A549 (cell line): ENCODE data around the gene SIRT4. TPM values are rescaled to one million over a fixed set of nuclear protein-coding genes. Genes with fewer than 3 reads are reported as not detected.

Experiments used
- ATAC-seq, 2 experiments: fragments of 200-7000 bp in 1 of 2; fragments of >200 bp in 1 of 2; cut with Nextera tagmentation in 1 of 2; cut with Tn5 transposase in 1 of 2; 3 replicates each; pipeline versions ENCODE4 v1.8.0 to v1.9.1; 2018 to 2020; ENCODE audit warnings: mild to moderate bottlenecking in 1 of 2, moderate library complexity in 1 of 2
- CTCF ChIA-PET: fragments of 300-600 bp; sonication (Branson Sonifier 250); formaldehyde crosslinking; extraction: SDS; loops from one replicate; lab custom pipeline; 2021; ENCODE audit warnings: antibody characterized with exemption, inconsistent platforms; lab: Yijun Ruan, JAX
- POLR2A ChIA-PET: fragments of 350-600 bp; formaldehyde crosslinking; extraction: SDS; loops from one replicate; lab custom pipeline; 2021; ENCODE audit warnings: antibody characterized with exemption, inconsistent platforms; lab: Yijun Ruan, JAX
- DNase-seq, 2 experiments: peaks; one replicate each; pipeline versions ENCODE4 v3.0.0 to v3.0.0-alpha.2; 2011 to 2016; ENCODE audit warnings: low read depth in 1 of 2, low spot score in 1 of 2
- FAIRE-seq: peaks from 2 replicates; lab custom pipeline; 2011; peaks lifted over from hg19 to GRCh38; lab: Jason Lieb, UNC
- H3K27ac ChIP-seq, 2 experiments: fragments of >200 bp; sonication (Bioruptor Twin); formaldehyde crosslinking; 3 replicates each; pipeline ENCODE4 v1.5.1; 2016 to 2017
- H3K4me1 ChIP-seq: fragments of >200 bp; sonication (Bioruptor Twin); formaldehyde crosslinking; 3 replicates; pipeline ENCODE4 v1.6.1; 2016
- H3K4me2 ChIP-seq: fragments of >200 bp; sonication (Bioruptor Twin); formaldehyde crosslinking; 3 replicates; pipeline ENCODE4 v1.6.1; 2016
- H3K4me3 ChIP-seq: fragments of >200 bp; sonication (Bioruptor Twin); formaldehyde crosslinking; 3 replicates; pipeline ENCODE4 v1.5.1; 2016
- H3K9me3 ChIP-seq: fragments of >200 bp; sonication (Bioruptor Twin); formaldehyde crosslinking; 3 replicates; pipeline ENCODE4 v1.6.1; 2016
- BHLHE40 ChIP-seq: IDR thresholded peaks from 2 replicates; pipeline ENCODE4 v1.6.1; 2012; ENCODE audit warnings: low read depth, low read length, inconsistent platforms
- CEBPB ChIP-seq, 2 experiments: fragments of >200 bp in 1 of 2; sonication (Bioruptor Twin) in 1 of 2; formaldehyde crosslinking in 1 of 2; IDR thresholded peaks; 2 replicates each; pipeline ENCODE4 v1.6.1; 2012 to 2016
- CHD2 ChIP-seq: fragments of 150-350 bp; IDR thresholded peaks from 2 replicates; pipeline ENCODE4 v1.6.1; 2014; ENCODE audit warnings: low read length; ENCODE audit not compliant: partially characterized antibody
- CHD4 ChIP-seq: fragments of 200-600 bp; sonication (generic); IDR thresholded peaks from 2 replicates; pipeline ENCODE4 v1.6.1; 2016; ENCODE audit warnings: antibody characterized with exemption, mild to moderate bottlenecking, borderline replicate concordance
- EHF ChIP-seq: fragments of 250-450 bp; sonication (Bioruptor Pico); IDR thresholded peaks from 2 replicates; pipeline ENCODE4 v1.5.0; 2020; ENCODE audit warnings: mild to moderate bottlenecking
- EHMT2 ChIP-seq: fragments of 200-600 bp; sonication (generic); IDR thresholded peaks from 2 replicates; pipeline ENCODE4 v1.6.1; 2016; ENCODE audit warnings: antibody characterized with exemption, low read depth, mild to moderate bottlenecking, moderate library complexity
- ESRRA ChIP-seq: fragments of 150-350 bp; IDR thresholded peaks from 2 replicates; pipeline ENCODE4 v1.6.1; 2014; ENCODE audit warnings: mild to moderate bottlenecking, low read length, borderline replicate concordance
- FOSL2 ChIP-seq, 2 experiments: fragments of 450-650 bp in 1 of 2; fragments of >200 bp in 1 of 2; sonication (Bioruptor Twin) in 1 of 2; formaldehyde crosslinking; IDR thresholded peaks; 2 replicates each; pipeline versions ENCODE4 v1.5.0 to v1.6.1; 2016 to 2020; ENCODE audit warnings: mild to moderate bottlenecking in 1 of 2, moderate library complexity in 1 of 2
- GATA3 ChIP-seq: IDR thresholded peaks from 2 replicates; pipeline ENCODE4 v1.6.1; 2012; ENCODE audit warnings: borderline replicate concordance
- HEYL ChIP-seq: fragments of 250-450 bp; sonication (Bioruptor Pico); IDR thresholded peaks from 2 replicates; pipeline ENCODE4 v1.8.0; 2021; ENCODE audit warnings: mild to moderate bottlenecking, moderate library complexity
- HOXB13 ChIP-seq: fragments of 250-450 bp; sonication (Bioruptor Pico); IDR thresholded peaks from 2 replicates; pipeline ENCODE4 v1.5.0; 2020; ENCODE audit warnings: low read depth, mild to moderate bottlenecking, moderate library complexity
- HOXB5 ChIP-seq: fragments of 250-450 bp; sonication (Bioruptor Pico); IDR thresholded peaks from 2 replicates; pipeline ENCODE4 v1.5.0; 2020; ENCODE audit warnings: mild to moderate bottlenecking, moderate library complexity
- POLR2A ChIP-seq: IDR thresholded peaks from 2 replicates; pipeline ENCODE4 v1.6.1; 2012; ENCODE audit warnings: mild to moderate bottlenecking, low read length
- RARB ChIP-seq: fragments of 250-450 bp; sonication (Bioruptor Pico); IDR thresholded peaks from 2 replicates; pipeline ENCODE4 v1.8.0; 2021; ENCODE audit warnings: mild to moderate bottlenecking, moderate library complexity
- RCOR1 ChIP-seq: fragments of 150-350 bp; IDR thresholded peaks from 2 replicates; pipeline ENCODE4 v1.6.1; 2014; ENCODE audit warnings: antibody characterized with exemption, low read length, low read depth
- RFX5 ChIP-seq: fragments of 450-650 bp; IDR thresholded peaks from 2 replicates; pipeline ENCODE4 v1.7.1; 2014; ENCODE audit warnings: antibody characterized with exemption, mild to moderate bottlenecking, moderate library complexity
- SREBF2 ChIP-seq: fragments of 450-650 bp; IDR thresholded peaks from 2 replicates; pipeline ENCODE4 v1.6.1; 2014; ENCODE audit warnings: mild to moderate bottlenecking, moderate library complexity
- ZC3H11A ChIP-seq: fragments of 450-650 bp; IDR thresholded peaks from 2 replicates; pipeline ENCODE4 v1.6.1; 2014; ENCODE audit warnings: antibody characterized with exemption, mild to moderate bottlenecking
- ZFP36 ChIP-seq: fragments of 450-650 bp; IDR thresholded peaks from 2 replicates; pipeline ENCODE4 v1.6.1; 2014; ENCODE audit warnings: borderline replicate concordance; ENCODE audit not compliant: partially characterized antibody
- WGBS: methylation state at CpG from one replicate; pipeline ENCODE4 v1.1.6; 2017; ENCODE audit errors: missing lambda C conversion rate; 5-methylcytosine and 5-hydroxymethylcytosine counted together
- polyA plus RNA-seq, 4 experiments: library from polyadenylated mRNA; depleted of rRNA in 3 of 4; stranded (reverse); fragments of >200 nt; fragmentation: RNase III in 1 of 4; extraction: RNeasy Plus Mini Kit Qiagen cat#74134 plus additional on column Dnase treatment in 1 of 4; gene quantifications; 2 replicates in 3 of 4; 3 replicates in 1 of 4; pipeline ENCODE4 v1.2.3, GENCODE V29; 2011 to 2017
- TF ChIP-seq, protein P1 (sequence below): fragments of 250-450 bp; sonication (Bioruptor Pico); IDR thresholded peaks from 2 replicates; pipeline ENCODE4 v1.5.0; 2021; ENCODE audit warnings: mild to moderate bottlenecking, moderate library complexity, borderline replicate concordance
- TF ChIP-seq, protein P2 (sequence below): fragments of 250-450 bp; sonication (Bioruptor Pico); IDR thresholded peaks from 2 replicates; pipeline ENCODE4 v1.5.0; 2020; ENCODE audit warnings: low read depth, mild to moderate bottlenecking, moderate library complexity
- TF ChIP-seq, protein P3 (sequence below): fragments of 150-350 bp; IDR thresholded peaks from 2 replicates; pipeline ENCODE4 v1.6.1; 2014; ENCODE audit warnings: low read depth, mild to moderate bottlenecking, low read length
- TF ChIP-seq, protein P4 (sequence below): fragments of >200 bp; sonication (Bioruptor Twin); formaldehyde crosslinking; IDR thresholded peaks from 3 replicates; pipeline ENCODE4 v1.6.1; 2016

Gene SIRT4
- polyA plus RNA-seq, 2 of the 4 experiments (the other 2 are of a cell fraction), result 1.6 TPM

DNA sequence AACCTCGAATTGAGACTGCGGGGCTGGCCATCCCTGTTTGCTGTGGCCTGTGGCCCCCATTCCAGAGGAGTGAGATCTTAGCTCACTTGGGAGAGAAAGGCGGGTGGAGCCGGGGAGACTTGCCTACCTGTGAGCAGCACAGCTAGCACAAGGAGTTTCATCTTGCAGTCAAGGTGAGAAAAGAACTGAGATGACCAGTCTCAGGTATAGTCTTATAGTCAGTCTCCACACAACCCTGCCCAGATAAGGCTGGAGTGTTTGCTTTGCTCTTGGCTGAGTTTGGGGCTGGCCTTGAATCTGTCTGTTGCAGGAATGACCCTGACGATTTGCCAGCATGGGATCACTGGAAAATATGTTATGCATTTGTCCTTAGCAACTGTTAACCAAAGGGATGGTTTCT lies 25.5 kb downstream of the SIRT4 start, which contains the start of gene PLA2G1B:
PLA2G1B (minus strand) TSS at position 187 of the 400 bp plus-strand sequence; CDS start at position 161, 26 bp downstream.
- no peak within 1 kb of the TSS for H3K4me2 ChIP-seq
- ATAC-seq (no peak), FAIRE-seq (no peak), DNase-seq (no peak)
- TF ChIP-seq, protein P1, sequence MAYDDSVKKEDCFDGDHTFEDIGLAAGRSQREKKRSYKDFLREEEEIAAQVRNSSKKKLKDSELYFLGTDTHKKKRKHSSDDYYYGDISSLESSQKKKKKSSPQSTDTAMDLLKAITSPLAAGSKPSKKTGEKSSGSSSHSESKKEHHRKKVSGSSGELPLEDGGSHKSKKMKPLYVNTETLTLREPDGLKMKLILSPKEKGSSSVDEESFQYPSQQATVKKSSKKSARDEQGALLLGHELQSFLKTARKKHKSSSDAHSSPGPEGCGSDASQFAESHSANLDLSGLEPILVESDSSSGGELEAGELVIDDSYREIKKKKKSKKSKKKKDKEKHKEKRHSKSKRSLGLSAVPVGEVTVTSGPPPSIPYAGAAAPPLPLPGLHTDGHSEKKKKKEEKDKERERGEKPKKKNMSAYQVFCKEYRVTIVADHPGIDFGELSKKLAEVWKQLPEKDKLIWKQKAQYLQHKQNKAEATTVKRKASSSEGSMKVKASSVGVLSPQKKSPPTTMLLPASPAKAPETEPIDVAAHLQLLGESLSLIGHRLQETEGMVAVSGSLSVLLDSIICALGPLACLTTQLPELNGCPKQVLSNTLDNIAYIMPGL (CRISPR knock-in tag), result no peak
- TF ChIP-seq BHLHE40, result no peak
- TF ChIP-seq RFX5, result no peak
- no peak for TF ChIP-seq ZC3H11A
- TF ChIP-seq CHD4, result no peak
- TF ChIP-seq ESRRA, result no peak
- TF ChIP-seq, protein P2, sequence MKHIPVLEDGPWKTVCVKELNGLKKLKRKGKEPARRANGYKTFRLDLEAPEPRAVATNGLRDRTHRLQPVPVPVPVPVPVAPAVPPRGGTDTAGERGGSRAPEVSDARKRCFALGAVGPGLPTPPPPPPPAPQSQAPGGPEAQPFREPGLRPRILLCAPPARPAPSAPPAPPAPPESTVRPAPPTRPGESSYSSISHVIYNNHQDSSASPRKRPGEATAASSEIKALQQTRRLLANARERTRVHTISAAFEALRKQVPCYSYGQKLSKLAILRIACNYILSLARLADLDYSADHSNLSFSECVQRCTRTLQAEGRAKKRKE, result no peak
- TF ChIP-seq HOXB13, result no peak
- TF ChIP-seq CHD2, result no peak
- no peak for TF ChIP-seq SREBF2
- no peak for TF ChIP-seq RARB (CRISPR knock-in tag)
- TF ChIP-seq, protein P3, sequence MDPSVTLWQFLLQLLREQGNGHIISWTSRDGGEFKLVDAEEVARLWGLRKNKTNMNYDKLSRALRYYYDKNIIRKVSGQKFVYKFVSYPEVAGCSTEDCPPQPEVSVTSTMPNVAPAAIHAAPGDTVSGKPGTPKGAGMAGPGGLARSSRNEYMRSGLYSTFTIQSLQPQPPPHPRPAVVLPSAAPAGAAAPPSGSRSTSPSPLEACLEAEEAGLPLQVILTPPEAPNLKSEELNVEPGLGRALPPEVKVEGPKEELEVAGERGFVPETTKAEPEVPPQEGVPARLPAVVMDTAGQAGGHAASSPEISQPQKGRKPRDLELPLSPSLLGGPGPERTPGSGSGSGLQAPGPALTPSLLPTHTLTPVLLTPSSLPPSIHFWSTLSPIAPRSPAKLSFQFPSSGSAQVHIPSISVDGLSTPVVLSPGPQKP, result no peak
- no peak for TF ChIP-seq FOSL2 (IDR thresholded peaks at IDR 0.05)
- no peak for TF ChIP-seq FOSL2 (CRISPR knock-in tag; IDR thresholded peaks at IDR 0.05)
- TF ChIP-seq EHF, result no peak
- TF ChIP-seq EHMT2, result no peak
- TF ChIP-seq POLR2A, result no peak
- H3K4me1 ChIP-seq, result no peaks in the 10 kb centered on the region
- CTCF ChIA-PET, result interaction anchor here (0.8 to 2.9 kb wide), 9 partner anchors 8 to 193 kb away, joined by 3 to 13 read pairs (median 4); partner anchors contain the start of gene SIRT4
- 58% methylated on average over 5 of the region's 5 CpGs for WGBS
- POLR2A ChIA-PET, result no interaction called here
- no peak within 1 kb of the TSS for H3K27ac ChIP-seq
- no peak within 1 kb of the TSS for H3K4me3 ChIP-seq
- no peaks in the 10 kb centered on the region for H3K9me3 ChIP-seq

DNA sequence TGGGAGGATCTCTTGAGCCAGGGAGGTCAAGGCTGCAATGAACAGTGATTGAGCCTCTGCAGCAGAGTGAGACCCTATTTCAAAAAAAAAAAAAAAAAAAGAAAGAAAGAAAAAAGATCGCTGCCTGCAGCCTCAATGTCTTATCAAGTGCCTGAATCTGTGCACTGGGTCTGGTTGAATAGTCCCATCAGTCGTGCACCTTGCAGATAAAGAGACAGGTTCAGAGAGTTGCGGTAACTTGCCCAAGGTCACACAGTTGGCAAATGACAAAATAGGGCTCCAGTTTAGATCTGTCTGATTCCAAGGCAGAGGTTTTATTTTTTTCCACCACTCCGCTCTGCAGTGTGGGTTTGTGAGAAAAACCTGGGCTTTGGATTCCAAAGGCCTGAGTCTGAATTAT lies 26.1 kb downstream of the SIRT4 start:
- ChIA-PET POLR2A (no interaction called here), CTCF (interaction anchor here (0.7 to 2.9 kb wide), 5 partner anchors 28 to 1171 kb away, joined by 3 to 13 read pairs (median 3); no protein-coding TSS in a partner anchor)
- DNase-seq (no peak), ATAC-seq (no peak), FAIRE-seq (no peak)
- H3K4me2 ChIP-seq, result no peak overlapping the region
- H3K9me3 ChIP-seq, result no peaks in the 10 kb centered on the region
- no peak overlapping the region for H3K4me3 ChIP-seq
- 78% methylated on average over 4 of the region's 4 CpGs for WGBS
- no peaks in the 10 kb centered on the region for H3K4me1 ChIP-seq
- TF ChIP-seq ZFP36 (no peak), GATA3 (no peak), HEYL (CRISPR knock-in tag) (no peak), BHLHE40 (no peak), HOXB13 (no peak), RFX5 (no peak), RCOR1 (no peak), CHD4 (no peak), HOXB5 (CRISPR knock-in tag) (no peak), CEBPB (IDR thresholded peaks at IDR 0.05) (no peak)
- TF ChIP-seq, protein P4, sequence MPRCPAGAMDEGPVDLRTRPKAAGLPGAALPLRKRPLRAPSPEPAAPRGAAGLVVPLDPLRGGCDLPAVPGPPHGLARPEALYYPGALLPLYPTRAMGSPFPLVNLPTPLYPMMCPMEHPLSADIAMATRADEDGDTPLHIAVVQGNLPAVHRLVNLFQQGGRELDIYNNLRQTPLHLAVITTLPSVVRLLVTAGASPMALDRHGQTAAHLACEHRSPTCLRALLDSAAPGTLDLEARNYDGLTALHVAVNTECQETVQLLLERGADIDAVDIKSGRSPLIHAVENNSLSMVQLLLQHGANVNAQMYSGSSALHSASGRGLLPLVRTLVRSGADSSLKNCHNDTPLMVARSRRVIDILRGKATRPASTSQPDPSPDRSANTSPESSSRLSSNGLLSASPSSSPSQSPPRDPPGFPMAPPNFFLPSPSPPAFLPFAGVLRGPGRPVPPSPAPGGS, result no peak
- TF ChIP-seq, protein P2, result no peak
- no peak overlapping the region for H3K27ac ChIP-seq
